ENCODE measurements around the gene TRMT1. TPM values are rescaled to one million over a fixed set of nuclear protein-coding genes. Genes with fewer than 3 reads are reported as not detected.

TRMT1 gene
- total RNA-seq, 4 donors from 2014 or later, result 35.1 to 46.2 (median 40.6) TPM

DNA sequence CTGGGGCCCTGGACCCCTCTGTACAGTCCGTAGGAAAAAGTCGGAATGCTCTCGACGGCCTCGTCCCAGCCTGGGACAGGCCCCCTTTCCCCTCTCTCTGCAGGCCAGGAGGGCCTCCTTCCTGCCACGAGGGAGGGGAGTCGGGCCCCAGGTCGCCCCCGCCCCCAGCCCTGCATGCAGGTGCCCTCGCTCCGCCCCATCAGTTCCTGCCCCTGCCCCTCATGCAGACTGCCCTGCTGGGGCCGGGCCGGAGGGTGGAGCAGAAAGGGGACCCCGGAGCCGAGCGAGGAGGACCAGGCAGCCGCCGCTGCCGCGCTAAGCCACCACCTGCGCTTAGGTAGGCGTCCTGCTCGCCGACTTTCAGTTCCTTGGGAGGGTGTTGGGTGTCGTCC is 21.2 kb downstream of the TRMT1 start:
- TF ChIP-seq, protein P1, sequence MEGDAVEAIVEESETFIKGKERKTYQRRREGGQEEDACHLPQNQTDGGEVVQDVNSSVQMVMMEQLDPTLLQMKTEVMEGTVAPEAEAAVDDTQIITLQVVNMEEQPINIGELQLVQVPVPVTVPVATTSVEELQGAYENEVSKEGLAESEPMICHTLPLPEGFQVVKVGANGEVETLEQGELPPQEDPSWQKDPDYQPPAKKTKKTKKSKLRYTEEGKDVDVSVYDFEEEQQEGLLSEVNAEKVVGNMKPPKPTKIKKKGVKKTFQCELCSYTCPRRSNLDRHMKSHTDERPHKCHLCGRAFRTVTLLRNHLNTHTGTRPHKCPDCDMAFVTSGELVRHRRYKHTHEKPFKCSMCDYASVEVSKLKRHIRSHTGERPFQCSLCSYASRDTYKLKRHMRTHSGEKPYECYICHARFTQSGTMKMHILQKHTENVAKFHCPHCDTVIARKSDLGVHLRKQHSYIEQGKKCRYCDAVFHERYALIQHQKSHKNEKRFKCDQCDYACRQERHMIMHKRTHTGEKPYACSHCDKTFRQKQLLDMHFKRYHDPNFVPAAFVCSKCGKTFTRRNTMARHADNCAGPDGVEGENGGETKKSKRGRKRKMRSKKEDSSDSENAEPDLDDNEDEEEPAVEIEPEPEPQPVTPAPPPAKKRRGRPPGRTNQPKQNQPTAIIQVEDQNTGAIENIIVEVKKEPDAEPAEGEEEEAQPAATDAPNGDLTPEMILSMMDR (IDR thresholded peaks at IDR 0.05), result no peak
- no peak for TF ChIP-seq POLR2A (IDR thresholded peaks at IDR 0.05)
- TF ChIP-seq EP300 (IDR thresholded peaks at IDR 0.05), result no peak
- no peak for TF ChIP-seq POLR2AphosphoS5 (IDR thresholded peaks at IDR 0.05)
- Histone ChIP-seq H3K4me1 (peaks cover 90% of the 10 kb centered on the region), H3K4me3 (peak overlapping the region; percentile 53), H3K27me3 (no peaks in the 10 kb centered on the region), H3K36me3 (peaks cover 12% of the 10 kb centered on the region), H3K27ac (peak overlapping the region; percentile 7), H3K9me3 (no peaks in the 10 kb centered on the region)
- DNase-seq (ENCODE audit: low spot score in 2 of 2), result no peak
- 56% methylated on average over 14 of the region's 25 CpGs for WGBS

- peaks cover 17% of the 10 kb centered on the region for H3K36me3 ChIP-seq
- H3K27me3 ChIP-seq, result no peaks in the 10 kb centered on the region
- peak overlapping the region; percentile 53 for H3K4me3 ChIP-seq
- no peaks in the 10 kb centered on the region for H3K9me3 ChIP-seq
- H3K27ac ChIP-seq, result no peak overlapping the region
- TF ChIP-seq POLR2AphosphoS5 (IDR thresholded peaks at IDR 0.05) (no peak), POLR2A (IDR thresholded peaks at IDR 0.05) (no peak), EP300 (IDR thresholded peaks at IDR 0.05) (no peak)
- TF ChIP-seq, protein P1 (IDR thresholded peaks at IDR 0.05), result no peak
- DNase-seq (ENCODE audit: low spot score in 2 of 2), result no peak
- H3K4me1 ChIP-seq, result peaks cover 95% of the 10 kb centered on the region
- WGBS, result 62% methylated on average over 11 of the region's 16 CpGs
These were observed 21.7 kb downstream of the TRMT1 start for GRCh38 chr19:13094771-13095392.

GRCh38 chr19:13094106-13094504 is 22.4 kb downstream of the TRMT1 start:
- no peak for DNase-seq (ENCODE audit: low spot score in 2 of 2)
- Histone ChIP-seq H3K27me3 (no peaks in the 10 kb centered on the region), H3K36me3 (peaks cover 22% of the 10 kb centered on the region), H3K4me3 (no peak overlapping the region), H3K27ac (no peak overlapping the region), H3K4me1 (peaks cover 95% of the 10 kb centered on the region), H3K9me3 (no peaks in the 10 kb centered on the region)
- WGBS, result 49% methylated on average over 5 of the region's 5 CpGs
- TF ChIP-seq, protein P1 (IDR thresholded peaks at IDR 0.05), result peak in 1 of 2 donors; percentile 1
- TF ChIP-seq POLR2A (IDR thresholded peaks at IDR 0.05), result no peak

DNA sequence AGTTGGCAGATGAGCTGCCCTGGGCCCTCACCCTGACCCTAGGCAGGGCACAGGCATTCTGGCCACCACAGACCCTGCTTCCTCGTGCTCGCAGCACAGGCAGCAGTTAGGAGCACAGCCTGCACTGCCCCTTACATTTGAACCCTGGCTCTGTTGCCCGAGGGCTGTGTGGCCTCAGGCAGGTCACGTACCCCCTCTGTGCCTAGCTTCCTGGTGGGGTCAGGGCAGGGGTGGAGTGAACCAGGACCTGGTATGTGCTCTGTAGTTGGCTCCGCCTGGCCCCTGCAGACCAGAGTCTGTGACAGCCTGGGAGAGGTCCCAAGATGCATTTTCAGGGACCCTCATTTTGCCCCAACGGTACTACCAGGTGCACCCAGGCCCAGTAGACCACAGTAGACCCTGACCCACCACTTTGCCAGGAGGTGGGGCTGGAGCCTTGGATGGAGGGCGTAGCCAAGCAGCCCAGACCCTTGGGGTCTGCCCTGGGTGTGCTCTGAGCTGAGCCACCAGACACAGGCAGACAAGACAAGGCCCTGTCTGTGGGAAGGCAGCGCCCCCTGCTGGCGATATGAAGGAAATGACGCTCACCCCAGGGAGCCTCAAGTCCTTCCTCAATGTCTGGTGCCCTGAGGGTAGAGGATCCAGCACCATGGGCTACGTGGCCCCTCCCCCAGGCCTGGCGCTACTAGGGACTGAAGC is 23.0 kb downstream of the TRMT1 start:
- 58% methylated on average over 8 of the region's 12 CpGs for WGBS
- Histone ChIP-seq H3K4me1 (peaks cover 90% of the 10 kb centered on the region), H3K27me3 (no peaks in the 10 kb centered on the region), H3K27ac (peak overlapping the region; percentile 70), H3K9me3 (no peaks in the 10 kb centered on the region), H3K36me3 (peaks cover 22% of the 10 kb centered on the region), H3K4me3 (no peak overlapping the region)
- peak; percentile 93 to 95 for DNase-seq (ENCODE audit: low spot score in 2 of 2)
- TF ChIP-seq, protein P1 (IDR thresholded peaks at IDR 0.05), result peak; percentile 86 to 93
- TF ChIP-seq EP300 (IDR thresholded peaks at IDR 0.05), result no peak

GRCh38 chr19:13092606-13093235 is 23.8 kb downstream of the TRMT1 start:
- H3K9me3 ChIP-seq, result no peaks in the 10 kb centered on the region
- no peaks in the 10 kb centered on the region for H3K27me3 ChIP-seq
- WGBS, result 34% methylated on average over 9 of the region's 14 CpGs
- H3K27ac ChIP-seq, result peak overlapping the region; percentile 70
- H3K36me3 ChIP-seq, result peaks cover 22% of the 10 kb centered on the region
- H3K4me3 ChIP-seq, result no peak overlapping the region
- peaks cover 82% of the 10 kb centered on the region for H3K4me1 ChIP-seq
- TF ChIP-seq POLR2A (IDR thresholded peaks at IDR 0.05) (no peak), EP300 (IDR thresholded peaks at IDR 0.05) (no peak), POLR2AphosphoS5 (IDR thresholded peaks at IDR 0.05) (no peak)
- TF ChIP-seq, protein P1 (IDR thresholded peaks at IDR 0.05), result no peak
- DNase-seq (ENCODE audit: low spot score in 2 of 2), result no peak
